CD4-positive, alpha-beta T cell treated with Interferon alpha-2 for 1 hour (primary cell): Measurements from ENCODE around the gene SRSF11.

Experiments
- DNase-seq, 2 donors: peaks; one replicate each; pipeline ENCODE4 v3.0.0-alpha.2; 2020 to 2022

The SRSF11 gene

GRCh38 chr1:70222716-70223235, 1.6 kb downstream of the SRSF11 start:
- no peak for DNase-seq

GRCh38 chr1:70224954-70225353, 3.8 kb downstream of the SRSF11 start:
- no peak for DNase-seq

DNA sequence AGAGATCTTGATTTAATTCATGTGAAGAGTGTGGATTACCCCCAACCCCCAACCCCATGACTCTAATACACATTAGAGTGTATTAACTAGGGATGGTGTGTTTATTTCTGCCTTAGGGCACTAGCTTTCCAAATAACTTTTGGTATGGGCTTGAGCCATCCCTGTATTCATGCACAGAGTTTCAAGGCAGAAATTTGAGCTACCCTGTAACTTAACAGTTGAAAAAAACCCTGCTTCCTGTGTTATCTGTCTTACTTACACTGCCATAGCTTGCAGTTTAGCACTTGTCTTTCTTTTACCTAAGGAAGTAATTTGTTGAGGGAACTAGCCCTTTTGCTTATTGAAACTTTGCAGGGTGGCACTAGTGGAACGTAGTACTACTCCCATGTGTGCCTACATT, 6.3 kb downstream of the SRSF11 start:
- peak in 1 of 2 donors; percentile 26 for DNase-seq

DNA sequence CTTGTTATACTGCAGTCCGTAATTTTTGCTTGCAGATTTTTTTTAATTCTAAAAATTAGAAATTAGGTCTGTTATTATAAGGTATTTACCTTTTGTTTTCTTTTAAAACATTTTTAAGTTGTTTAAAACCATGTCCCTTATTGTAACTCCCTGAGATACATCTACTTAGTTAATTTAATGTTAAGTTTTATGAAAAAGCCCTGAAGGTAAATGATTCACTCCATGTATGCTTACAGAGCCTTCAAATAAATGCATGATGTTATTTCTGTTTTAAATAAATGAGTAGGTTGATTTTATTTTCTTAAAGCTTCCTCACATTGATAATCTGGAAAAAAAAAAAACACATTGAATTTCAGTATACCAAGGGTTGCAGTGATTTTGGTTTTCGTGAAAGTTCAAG, 7.5 kb downstream of the SRSF11 start:
- DNase-seq = no peak

DNA sequence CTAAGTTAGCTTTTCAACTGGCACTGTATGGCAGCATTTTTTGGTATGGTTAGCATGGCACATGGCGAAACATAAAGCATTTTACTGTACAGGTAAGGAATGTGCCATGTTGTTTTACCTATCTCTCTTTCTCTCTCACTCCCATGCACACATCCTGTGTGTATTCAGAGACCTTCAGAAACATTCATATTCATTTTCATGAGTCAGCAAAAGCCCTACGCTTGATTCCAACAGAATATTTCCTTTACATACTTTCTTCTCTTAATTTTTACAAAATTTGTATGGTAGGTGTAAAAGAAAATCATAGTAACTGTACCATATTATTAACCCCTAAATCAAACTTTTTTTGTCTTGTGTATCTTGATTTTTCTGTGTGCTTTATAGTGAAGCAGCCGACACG, 10.3 kb downstream of the SRSF11 start:
- no peak for DNase-seq

GRCh38 chr1:70234733-70235132, 13.6 kb downstream of the SRSF11 start:
- DNase-seq = no peak

- DNase-seq = no peak
These were observed 18.8 kb downstream of the SRSF11 start for GRCh38 chr1:70239940-70240339.

DNA sequence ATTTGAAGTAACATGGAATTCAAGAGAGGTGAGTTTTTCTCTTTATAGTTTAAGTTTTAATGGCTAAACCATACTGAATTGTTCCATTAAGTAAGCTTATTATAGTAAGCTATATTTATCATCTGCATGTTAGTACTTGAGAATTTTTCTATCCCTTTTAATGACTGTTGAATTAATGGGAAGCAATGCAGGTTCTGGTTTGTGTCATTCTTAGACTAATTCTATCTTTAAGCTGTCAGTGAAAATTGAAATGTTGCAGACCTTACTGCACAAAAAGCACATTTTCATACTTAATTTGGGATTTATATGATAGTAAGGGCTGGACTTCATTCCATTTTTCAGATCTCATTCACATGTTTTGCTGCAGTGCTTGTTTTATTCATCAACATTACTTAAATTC, 25.9 kb downstream of the SRSF11 start:
- no peak for DNase-seq

- no peak for DNase-seq
These were observed 26.6 kb downstream of the SRSF11 start for GRCh38 chr1:70247768-70248167.

DNA sequence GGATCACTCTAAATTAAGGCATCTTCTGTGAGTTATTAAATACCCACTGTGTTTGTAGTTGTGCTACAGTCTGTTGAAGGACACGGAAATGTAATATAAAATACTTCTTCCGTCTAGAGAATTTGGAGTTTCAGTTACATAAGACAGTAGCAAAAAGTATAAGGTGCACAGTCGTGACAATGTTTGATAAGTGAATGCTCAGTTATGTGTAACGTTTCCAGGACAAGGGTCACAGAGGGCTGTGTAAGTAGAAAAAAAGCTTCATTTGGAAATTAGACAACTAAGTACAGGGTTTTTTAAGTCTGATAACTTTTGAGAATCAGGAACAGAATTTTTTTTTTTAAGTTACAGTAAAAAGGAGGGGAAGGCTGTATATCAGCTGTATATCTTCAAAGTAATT, 27.5 kb downstream of the SRSF11 start:
- DNase-seq = no peak

DNA sequence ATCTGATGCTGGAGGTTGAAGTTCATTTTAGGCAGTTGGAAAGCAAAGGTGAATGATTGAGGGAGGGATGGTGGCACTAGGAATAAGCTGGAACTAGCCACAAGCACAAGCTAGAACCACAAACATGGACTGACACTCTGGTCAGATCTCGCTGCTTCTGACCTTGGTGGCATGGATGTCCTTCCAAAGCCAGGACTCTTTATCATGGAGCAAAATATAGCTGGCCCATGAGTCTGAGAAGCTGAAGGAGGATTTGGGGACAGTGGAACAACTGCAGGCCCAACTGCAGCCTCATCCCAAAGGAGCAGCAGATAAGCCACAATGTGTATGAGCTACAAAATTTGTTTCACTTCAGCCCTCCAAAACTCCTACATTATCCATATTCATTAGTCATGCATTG, 35.5 kb downstream of the SRSF11 start:
- DNase-seq = no peak

GRCh38 chr1:70264839-70265238, 43.7 kb downstream of the SRSF11 start:
- DNase-seq = no peak

- DNase-seq = no peak
These were observed 44.8 kb downstream of the SRSF11 start for GRCh38 chr1:70265946-70266345.

DNA sequence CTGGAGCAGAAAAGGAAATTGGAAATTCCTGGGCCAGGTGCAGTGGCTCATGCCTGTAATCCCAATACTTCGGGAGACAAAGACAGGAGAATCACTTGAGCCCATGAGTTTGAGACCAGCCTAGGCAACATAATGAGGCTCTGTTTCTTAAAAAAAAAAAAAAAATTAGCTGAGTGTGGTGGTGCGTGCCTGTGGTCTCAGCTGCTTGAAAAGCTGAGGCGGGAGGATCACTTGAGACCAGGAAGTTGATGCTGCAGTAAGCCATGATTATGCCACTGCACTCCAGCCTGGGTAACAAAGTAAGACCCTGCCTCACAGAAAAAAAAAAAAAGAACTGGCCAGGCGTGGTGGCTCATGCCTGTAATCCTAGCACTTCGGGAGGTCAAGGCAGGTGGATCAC, 56.7 kb downstream of the SRSF11 start:
- DNase-seq = no peak

- DNase-seq = no peak
These were observed 57.5 kb downstream of the SRSF11 start for GRCh38 chr1:70278710-70279109.

- no peak for DNase-seq
These were observed 63.2 kb downstream of the SRSF11 start for GRCh38 chr1:70284366-70284765.

DNA sequence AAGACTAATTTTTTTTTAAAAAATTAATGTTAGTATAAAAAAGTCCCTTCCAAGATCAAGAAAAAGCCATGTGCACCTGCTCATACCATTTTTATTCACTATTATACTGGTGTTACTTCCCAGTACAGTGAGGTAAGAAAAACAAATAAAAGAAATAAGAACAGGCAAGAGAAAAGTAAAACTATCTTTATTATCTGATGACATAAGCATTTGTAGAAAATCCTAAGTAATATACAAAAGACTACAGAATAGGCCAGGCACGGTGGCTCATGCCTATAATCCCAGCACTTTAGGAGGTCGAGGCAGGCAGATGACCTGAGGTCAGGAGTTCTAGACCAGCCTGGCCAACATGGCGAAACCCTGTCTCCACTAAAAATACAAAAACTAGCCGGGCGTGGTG, 65.3 kb downstream of the SRSF11 start:
- no peak for DNase-seq

- no peak for DNase-seq
These were observed 67.0 kb downstream of the SRSF11 start for GRCh38 chr1:70288166-70288565.

DNA sequence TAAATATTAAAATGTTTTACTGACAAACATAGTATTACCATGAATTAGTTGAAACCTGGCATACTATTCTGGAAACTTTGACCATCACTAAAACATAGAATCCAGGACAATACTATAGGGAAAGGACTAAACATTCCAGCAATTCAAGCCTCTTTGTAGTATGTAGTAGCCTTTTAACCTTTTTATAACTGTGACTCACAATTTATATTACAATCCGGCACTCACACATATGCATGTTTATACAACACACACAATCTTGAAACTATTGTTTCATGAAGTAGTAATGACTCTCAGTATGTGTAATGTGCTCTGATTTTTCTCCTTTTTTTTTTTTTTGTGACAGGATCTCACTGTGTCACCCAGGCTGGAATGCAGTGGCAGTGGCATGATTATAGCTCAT, 69.0 kb downstream of the SRSF11 start:
- DNase-seq = no peak

DNA sequence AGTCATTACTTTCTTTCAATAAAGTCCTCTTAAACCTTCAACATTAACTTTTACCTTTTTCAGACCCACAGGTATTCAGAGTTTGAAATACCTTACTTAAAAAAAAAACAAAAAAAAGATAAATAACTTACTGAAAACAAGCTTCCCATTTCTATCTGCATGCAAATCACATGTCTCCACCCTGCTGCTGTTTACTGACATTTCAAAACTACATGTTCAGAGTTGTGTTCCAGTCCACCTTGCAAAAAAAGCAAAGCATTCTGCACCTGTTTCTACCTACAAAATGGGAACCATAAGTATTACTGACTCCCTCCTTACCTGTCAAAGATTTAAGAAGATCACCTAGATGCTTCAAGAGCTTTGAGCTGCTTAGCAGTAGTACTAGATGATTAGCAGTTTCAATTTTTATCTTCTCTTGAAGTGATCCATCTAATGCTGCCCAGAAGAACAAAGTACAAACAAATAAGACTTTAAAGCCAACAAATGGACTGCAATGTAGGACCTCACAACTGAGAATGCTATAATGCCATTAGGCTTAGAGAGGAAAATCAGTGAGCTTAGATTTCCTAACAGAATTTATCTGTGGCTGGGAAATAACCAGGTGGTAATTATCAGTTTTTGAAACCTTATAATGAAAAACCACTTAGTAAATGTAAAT, 72.1 kb downstream of the SRSF11 start:
- no peak for DNase-seq

DNA sequence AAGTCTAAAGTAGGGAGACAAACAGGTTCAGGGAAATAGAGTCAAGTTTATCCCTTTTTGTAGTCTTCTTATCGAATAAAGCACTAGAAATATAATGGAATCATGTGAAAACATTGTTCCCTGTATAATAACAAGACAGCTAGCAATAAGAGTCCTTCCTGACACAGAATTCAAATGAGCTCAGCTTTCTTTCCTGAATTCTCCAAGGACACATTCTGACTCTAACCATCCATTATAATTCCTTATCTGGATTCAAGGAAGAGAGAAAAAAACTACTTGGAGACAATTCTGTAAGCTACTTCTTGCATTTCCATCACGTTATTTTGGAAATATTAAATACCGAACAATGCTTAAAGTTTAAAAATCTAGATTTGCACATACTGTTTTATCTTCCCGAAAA, 74.6 kb downstream of the SRSF11 start:
- no peak for DNase-seq

- no peak for DNase-seq
These were observed 78.3 kb downstream of the SRSF11 start for GRCh38 chr1:70299472-70299871.
